GM21515 (cell line): ENCODE measurements around the gene ATG14.
"Not testable (repeated sequence)": the region's sequence is repeated elsewhere in the genome, so short reads cannot be mapped to it uniquely, and the experiment has no call there.

Experiments
- ATAC-seq: cut with Tn5 transposase; IDR thresholded peaks from one replicate; pipeline ENCODE4 v1.9.1; 2021; ENCODE audit not compliant: unreplicated experiment

Gene ATG14

GRCh38 chr14:55433880-55434804, 22.5 kb upstream of the ATG14 start:
- no peak for ATAC-seq

- ATAC-seq = no peak
Measured at GRCh38 chr14:55432628-55433027, 21.0 kb upstream of the ATG14 start.

- peak; percentile 80 for ATAC-seq
Measured at GRCh38 chr14:55430024-55430690, 18.5 kb upstream of the ATG14 start.

GRCh38 chr14:55427439-55427838, 15.8 kb upstream of the ATG14 start:
- no peak for ATAC-seq

- ATAC-seq = no peak
Measured at GRCh38 chr14:55426891-55427290, 15.3 kb upstream of the ATG14 start.

- ATAC-seq = no peak
Measured at GRCh38 chr14:55425091-55425490, 13.5 kb upstream of the ATG14 start.

GRCh38 chr14:55423969-55424368, 12.3 kb upstream of the ATG14 start:
- no peak for ATAC-seq

GRCh38 chr14:55422338-55422737, 10.7 kb upstream of the ATG14 start:
- ATAC-seq = not testable (repeated sequence)

GRCh38 chr14:55419663-55420062, 8.0 kb upstream of the ATG14 start:
- ATAC-seq = no peak

- ATAC-seq = no peak
Measured at GRCh38 chr14:55418411-55418810, 6.8 kb upstream of the ATG14 start.

- no peak for ATAC-seq
Measured at GRCh38 chr14:55417955-55418354, 6.3 kb upstream of the ATG14 start.

GRCh38 chr14:55416866-55417265, 5.2 kb upstream of the ATG14 start:
- no peak for ATAC-seq

GRCh38 chr14:55414551-55414950, 2.9 kb upstream of the ATG14 start:
- ATAC-seq = no peak

GRCh38 chr14:55412676-55413075, 1.0 kb upstream of the ATG14 start:
- no peak for ATAC-seq

GRCh38 chr14:55410876-55411275, 754 bp downstream of the ATG14 start:
- ATAC-seq = no peak

GRCh38 chr14:55404173-55404854, 7.3 kb downstream of the ATG14 start:
- no peak for ATAC-seq

GRCh38 chr14:55401751-55402150, 9.9 kb downstream of the ATG14 start:
- ATAC-seq = no peak

- ATAC-seq = no peak
Measured at GRCh38 chr14:55399852-55400251, 11.8 kb downstream of the ATG14 start.

GRCh38 chr14:55399183-55399582, 12.4 kb downstream of the ATG14 start:
- no peak for ATAC-seq

GRCh38 chr14:55398679-55399078, 13.0 kb downstream of the ATG14 start:
- ATAC-seq = no peak

GRCh38 chr14:55389330-55389729, 22.3 kb downstream of the ATG14 start:
- no peak for ATAC-seq

GRCh38 chr14:55388160-55388559, 23.5 kb downstream of the ATG14 start:
- ATAC-seq = no peak
